ENCODE results near the gene INF2. TPM values are rescaled to one million over a fixed set of nuclear protein-coding genes. Genes with fewer than 3 reads are reported as not detected.

INF2 gene
- polyA plus RNA-seq, 2 donors = 26.6 to 41.9 TPM

DNA sequence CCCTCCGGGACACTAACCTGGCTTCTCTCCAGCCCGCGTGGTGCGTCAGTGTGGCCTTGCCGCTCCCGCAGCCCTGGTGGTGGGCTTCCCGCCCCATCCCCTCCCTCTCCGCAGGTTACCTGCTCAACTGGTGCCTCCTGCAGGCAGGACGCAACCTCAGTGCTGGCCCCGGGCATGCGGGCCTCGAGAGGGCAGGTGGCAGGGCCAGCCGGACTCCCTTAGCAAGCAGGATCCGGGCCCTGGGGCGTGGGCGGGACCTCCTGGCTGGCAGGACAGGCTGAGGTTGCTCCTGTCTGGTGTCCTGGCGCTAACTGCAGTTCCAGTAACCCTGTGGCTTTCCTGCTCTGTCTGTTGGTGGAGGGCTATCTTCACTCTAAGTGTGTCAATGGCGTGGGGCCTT is 26.0 kb downstream of the INF2 start:
- Histone ChIP-seq H3K27me3 (ENCODE audit: control insufficient read depth in 1 of 2, insufficient read depth in 2 of 2, low read length in 2 of 2) (no peaks in the 10 kb centered on the region), H3K36me3 (ENCODE audit: control insufficient read depth in 2 of 2, insufficient read depth in 2 of 2, low read length in 1 of 2) (peaks cover 4 to 56% of the 10 kb centered on the region in 2 donors), H3K4me1 (ENCODE audit: control insufficient read depth in 2 of 2, insufficient read depth in 2 of 2, low read length in 1 of 2) (peaks cover 0 to 9% of the 10 kb centered on the region in 2 donors), H3K27ac (ENCODE audit: low read depth in 2 of 2, low read length in 1 of 2) (no peak overlapping the region), H3K4me3 (ENCODE audit: low read depth in 1 of 2, low read length in 2 of 2) (no peak overlapping the region), H3K9me3 (ENCODE audit: control insufficient read depth in 2 of 2, insufficient read depth in 1 of 2, low read depth in 1 of 2, low read length in 1 of 2) (no peaks in the 10 kb centered on the region)
- WGBS, 2 donors = 74 to 90% methylated on average over 18 of the region's 18 CpGs

DNA sequence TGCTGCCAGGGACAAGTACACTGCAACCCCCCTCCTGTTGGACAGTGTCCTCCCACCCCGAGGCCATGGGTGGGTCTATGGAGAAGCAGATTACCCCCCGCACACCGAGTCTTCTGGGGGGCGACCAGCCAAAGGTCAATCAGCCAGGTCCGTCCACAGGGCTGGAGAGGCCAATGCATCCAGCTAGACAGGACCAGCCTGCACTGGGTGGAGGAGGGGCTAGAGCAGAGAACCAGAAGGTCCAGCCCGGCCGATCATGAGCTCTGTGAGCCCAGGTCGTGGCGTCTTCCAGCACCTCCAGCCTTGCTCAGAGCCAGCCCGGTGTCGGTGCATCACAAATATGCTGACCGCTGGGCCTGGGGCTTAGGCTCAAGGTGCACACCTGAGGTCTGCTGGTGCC is 26.5 kb downstream of the INF2 start:
- WGBS, 2 donors = 86 to 91% methylated on average over 12 of the region's 12 CpGs
- Histone ChIP-seq H3K27me3 (ENCODE audit: control insufficient read depth in 1 of 2, insufficient read depth in 2 of 2, low read length in 2 of 2) (no peaks in the 10 kb centered on the region), H3K36me3 (ENCODE audit: control insufficient read depth in 2 of 2, insufficient read depth in 2 of 2, low read length in 1 of 2) (peaks cover 4 to 51% of the 10 kb centered on the region in 2 donors), H3K9me3 (ENCODE audit: control insufficient read depth in 2 of 2, insufficient read depth in 1 of 2, low read depth in 1 of 2, low read length in 1 of 2) (no peaks in the 10 kb centered on the region), H3K4me1 (ENCODE audit: control insufficient read depth in 2 of 2, insufficient read depth in 2 of 2, low read length in 1 of 2) (peaks cover 0 to 9% of the 10 kb centered on the region in 2 donors), H3K27ac (ENCODE audit: low read depth in 2 of 2, low read length in 1 of 2) (no peak overlapping the region), H3K4me3 (ENCODE audit: low read depth in 1 of 2, low read length in 2 of 2) (no peak overlapping the region)

- Histone ChIP-seq H3K4me1 (ENCODE audit: control insufficient read depth in 2 of 2, insufficient read depth in 2 of 2, low read length in 1 of 2) (peaks cover 0 to 9% of the 10 kb centered on the region in 2 donors), H3K27ac (ENCODE audit: low read depth in 2 of 2, low read length in 1 of 2) (no peak overlapping the region), H3K36me3 (ENCODE audit: control insufficient read depth in 2 of 2, insufficient read depth in 2 of 2, low read length in 1 of 2) (peaks cover under 1 to 39% of the 10 kb centered on the region in 2 donors), H3K9me3 (ENCODE audit: control insufficient read depth in 2 of 2, insufficient read depth in 1 of 2, low read depth in 1 of 2, low read length in 1 of 2) (no peaks in the 10 kb centered on the region), H3K27me3 (ENCODE audit: control insufficient read depth in 1 of 2, insufficient read depth in 2 of 2, low read length in 2 of 2) (no peaks in the 10 kb centered on the region), H3K4me3 (ENCODE audit: low read depth in 1 of 2, low read length in 2 of 2) (no peak overlapping the region)
- 87% methylated on average over 22 of the region's 22 CpGs for WGBS, 2 donors
Measured at GRCh38 chr14:104717137-104717536, 27.7 kb downstream of the INF2 start.

GRCh38 chr14:104717646-104718045 is 28.2 kb downstream of the INF2 start:
- 64 to 73% methylated on average over 20 of the region's 20 CpGs for WGBS, 2 donors
- Histone ChIP-seq H3K27ac (ENCODE audit: low read depth in 2 of 2, low read length in 1 of 2) (no peak overlapping the region), H3K36me3 (ENCODE audit: control insufficient read depth in 2 of 2, insufficient read depth in 2 of 2, low read length in 1 of 2) (peaks cover 0 to 37% of the 10 kb centered on the region in 2 donors), H3K27me3 (ENCODE audit: control insufficient read depth in 1 of 2, insufficient read depth in 2 of 2, low read length in 2 of 2) (no peaks in the 10 kb centered on the region), H3K9me3 (ENCODE audit: control insufficient read depth in 2 of 2, insufficient read depth in 1 of 2, low read depth in 1 of 2, low read length in 1 of 2) (no peaks in the 10 kb centered on the region), H3K4me3 (ENCODE audit: low read depth in 1 of 2, low read length in 2 of 2) (no peak overlapping the region), H3K4me1 (ENCODE audit: control insufficient read depth in 2 of 2, insufficient read depth in 2 of 2, low read length in 1 of 2) (peaks cover 0 to 10% of the 10 kb centered on the region in 2 donors)

GRCh38 chr14:104718147-104718546 is 28.7 kb downstream of the INF2 start:
- Histone ChIP-seq H3K27me3 (ENCODE audit: control insufficient read depth in 1 of 2, insufficient read depth in 2 of 2, low read length in 2 of 2) (no peaks in the 10 kb centered on the region), H3K36me3 (ENCODE audit: control insufficient read depth in 2 of 2, insufficient read depth in 2 of 2, low read length in 1 of 2) (peaks cover 0 to 32% of the 10 kb centered on the region in 2 donors), H3K27ac (ENCODE audit: low read depth in 2 of 2, low read length in 1 of 2) (no peak overlapping the region), H3K4me1 (ENCODE audit: control insufficient read depth in 2 of 2, insufficient read depth in 2 of 2, low read length in 1 of 2) (peaks cover 0 to 14% of the 10 kb centered on the region in 2 donors), H3K9me3 (ENCODE audit: control insufficient read depth in 2 of 2, insufficient read depth in 1 of 2, low read depth in 1 of 2, low read length in 1 of 2) (no peaks in the 10 kb centered on the region), H3K4me3 (ENCODE audit: low read depth in 1 of 2, low read length in 2 of 2) (no peak overlapping the region)
- WGBS, 2 donors = 88 to 92% methylated on average over 10 of the region's 10 CpGs

DNA sequence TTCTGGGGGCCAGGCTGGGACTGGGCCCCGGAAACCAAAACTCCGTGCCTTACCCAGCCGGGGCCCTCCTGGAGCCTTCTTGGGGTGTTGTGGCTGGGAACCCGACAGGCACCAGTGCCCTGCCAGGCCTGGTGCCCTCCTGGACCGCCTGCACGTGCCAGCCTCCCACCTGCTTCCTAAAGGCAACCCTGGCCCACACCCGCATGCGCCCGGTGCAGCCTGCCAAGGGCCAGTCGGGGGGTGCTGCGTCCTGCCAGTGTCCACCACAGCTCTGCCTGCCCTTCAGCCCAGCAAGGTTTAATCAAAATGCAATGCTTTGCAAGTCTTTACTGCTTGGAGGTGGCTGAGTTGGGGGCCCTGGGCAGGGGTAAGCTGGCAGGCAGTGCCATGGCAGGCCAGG is 29.5 kb downstream of the INF2 start:
- Histone ChIP-seq H3K4me3 (ENCODE audit: low read depth in 1 of 2, low read length in 2 of 2) (no peak overlapping the region), H3K27ac (ENCODE audit: low read depth in 2 of 2, low read length in 1 of 2) (no peak overlapping the region), H3K36me3 (ENCODE audit: control insufficient read depth in 2 of 2, insufficient read depth in 2 of 2, low read length in 1 of 2) (peaks cover 0 to 25% of the 10 kb centered on the region in 2 donors), H3K9me3 (ENCODE audit: control insufficient read depth in 2 of 2, insufficient read depth in 1 of 2, low read depth in 1 of 2, low read length in 1 of 2) (no peaks in the 10 kb centered on the region), H3K4me1 (ENCODE audit: control insufficient read depth in 2 of 2, insufficient read depth in 2 of 2, low read length in 1 of 2) (peaks cover 0 to 17% of the 10 kb centered on the region in 2 donors), H3K27me3 (ENCODE audit: control insufficient read depth in 1 of 2, insufficient read depth in 2 of 2, low read length in 2 of 2) (no peaks in the 10 kb centered on the region)
- 84 to 86% methylated on average over 11 of the region's 11 CpGs for WGBS, 2 donors

DNA sequence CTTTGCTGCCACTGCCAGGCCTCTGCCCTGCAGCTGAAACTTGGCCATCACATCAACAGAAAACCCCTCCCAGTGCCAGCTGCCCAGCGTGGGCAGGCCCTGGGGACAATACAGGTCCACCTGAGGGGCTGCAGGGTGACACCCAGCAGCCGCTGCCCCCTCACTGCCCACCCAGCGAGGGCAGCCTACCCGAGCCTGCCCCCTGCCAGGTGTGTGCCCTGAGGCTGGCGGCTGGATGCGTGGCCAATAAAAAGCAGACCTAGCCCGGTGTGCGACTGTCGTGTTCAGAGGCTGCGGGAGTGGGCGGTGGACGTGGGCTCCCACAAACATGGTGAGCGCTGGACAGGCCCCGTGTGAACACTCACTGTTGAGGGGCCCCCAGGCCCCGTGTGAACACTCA is 29.9 kb downstream of the INF2 start:
- H3K4me3 ChIP-seq (ENCODE audit: low read depth in 1 of 2, low read length in 2 of 2) = no peak overlapping the region
- H3K27me3 ChIP-seq (ENCODE audit: control insufficient read depth in 1 of 2, insufficient read depth in 2 of 2, low read length in 2 of 2) = no peaks in the 10 kb centered on the region
- peaks cover 0 to 21% of the 10 kb centered on the region in 2 donors for H3K36me3 ChIP-seq (ENCODE audit: control insufficient read depth in 2 of 2, insufficient read depth in 2 of 2, low read length in 1 of 2)
- H3K4me1 ChIP-seq (ENCODE audit: control insufficient read depth in 2 of 2, insufficient read depth in 2 of 2, low read length in 1 of 2) = peaks cover 0 to 17% of the 10 kb centered on the region in 2 donors
- H3K27ac ChIP-seq (ENCODE audit: low read depth in 2 of 2, low read length in 1 of 2) = no peak overlapping the region
- WGBS, 2 donors = 77 to 83% methylated on average over 15 of the region's 15 CpGs
- no peaks in the 10 kb centered on the region for H3K9me3 ChIP-seq (ENCODE audit: control insufficient read depth in 2 of 2, insufficient read depth in 1 of 2, low read depth in 1 of 2, low read length in 1 of 2)

DNA sequence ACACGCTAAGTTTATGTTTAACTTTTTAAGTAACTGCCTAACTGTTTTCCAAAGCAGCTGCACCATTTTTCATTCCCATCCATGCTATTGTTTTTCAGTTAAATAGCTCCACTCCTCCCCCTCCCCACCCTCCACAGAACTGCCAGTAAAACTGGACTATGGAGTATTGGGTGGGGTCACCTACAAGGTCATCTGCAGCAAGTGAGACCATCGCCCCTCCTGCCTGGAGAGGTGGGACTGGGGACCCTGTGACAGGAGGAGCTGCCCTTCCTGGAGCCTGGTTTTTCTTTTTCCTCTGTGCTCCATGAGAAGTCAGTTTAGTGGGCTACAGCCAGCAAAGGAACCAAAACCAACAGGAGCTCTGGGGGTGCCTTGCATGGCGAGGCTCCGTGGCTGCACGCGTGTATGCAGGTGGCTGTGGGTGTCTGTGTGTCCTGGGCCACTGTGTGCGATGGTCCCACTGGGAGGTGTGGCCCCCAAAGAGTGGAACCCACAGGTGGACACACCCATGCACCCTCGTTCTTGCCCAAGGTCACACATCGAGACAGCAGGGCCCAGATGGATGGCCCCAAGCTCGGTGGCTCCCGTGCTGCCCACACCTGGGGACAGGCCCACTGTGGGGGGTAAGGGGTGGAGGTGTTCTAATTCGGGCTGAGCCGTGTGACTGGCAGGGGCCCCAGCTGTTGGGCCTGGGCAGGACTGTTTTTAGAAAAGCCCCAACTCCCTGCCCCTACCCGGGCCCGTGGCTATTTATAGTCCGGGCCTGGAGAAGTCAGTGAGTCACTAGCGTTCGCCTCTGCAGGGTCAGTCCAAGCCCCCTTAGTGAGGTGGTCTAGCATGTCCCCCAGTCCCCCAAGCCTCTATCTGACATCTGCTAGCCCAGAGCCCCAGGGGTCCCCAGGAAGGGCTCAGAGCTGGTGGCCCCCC is 32.4 kb downstream of the INF2 start:
- H3K27ac ChIP-seq (ENCODE audit: low read depth in 2 of 2, low read length in 1 of 2) = peak overlapping the region in 1 of 2 donors; percentile 15
- WGBS, 2 donors = 70 to 74% methylated on average over 18 of the region's 18 CpGs
- H3K4me1 ChIP-seq (ENCODE audit: control insufficient read depth in 2 of 2, insufficient read depth in 2 of 2, low read length in 1 of 2) = peaks cover 0 to 17% of the 10 kb centered on the region in 2 donors
- peaks cover 0 to 9% of the 10 kb centered on the region in 2 donors for H3K36me3 ChIP-seq (ENCODE audit: control insufficient read depth in 2 of 2, insufficient read depth in 2 of 2, low read length in 1 of 2)
- no peak overlapping the region for H3K4me3 ChIP-seq (ENCODE audit: low read depth in 1 of 2, low read length in 2 of 2)
- H3K27me3 ChIP-seq (ENCODE audit: control insufficient read depth in 1 of 2, insufficient read depth in 2 of 2, low read length in 2 of 2) = no peaks in the 10 kb centered on the region
- no peaks in the 10 kb centered on the region for H3K9me3 ChIP-seq (ENCODE audit: control insufficient read depth in 2 of 2, insufficient read depth in 1 of 2, low read depth in 1 of 2, low read length in 1 of 2)

GRCh38 chr14:104722938-104723650 is 33.7 kb downstream of the INF2 start:
- Histone ChIP-seq H3K36me3 (ENCODE audit: control insufficient read depth in 2 of 2, insufficient read depth in 2 of 2, low read length in 1 of 2) (peaks cover 0 to 9% of the 10 kb centered on the region in 2 donors), H3K9me3 (ENCODE audit: control insufficient read depth in 2 of 2, insufficient read depth in 1 of 2, low read depth in 1 of 2, low read length in 1 of 2) (no peaks in the 10 kb centered on the region), H3K27me3 (ENCODE audit: control insufficient read depth in 1 of 2, insufficient read depth in 2 of 2, low read length in 2 of 2) (no peaks in the 10 kb centered on the region), H3K27ac (ENCODE audit: low read depth in 2 of 2, low read length in 1 of 2) (no peak overlapping the region), H3K4me3 (ENCODE audit: low read depth in 1 of 2, low read length in 2 of 2) (peak overlapping the region; percentile 60 to 77), H3K4me1 (ENCODE audit: control insufficient read depth in 2 of 2, insufficient read depth in 2 of 2, low read length in 1 of 2) (peaks cover 0 to 17% of the 10 kb centered on the region in 2 donors)
- WGBS, 2 donors = 35 to 39% methylated on average over 25 to 26 of the region's 26 CpGs

Data from esophagus (tissue), 2 donors.